Kidney (tissue), 14 donors: ENCODE measurements around the gene RGS7BP. TPM values are rescaled to one million over a fixed set of nuclear protein-coding genes. Genes with fewer than 3 reads are reported as not detected.

Experiments used
- DNase-seq, 5 donors: peaks; one replicate each; pipeline ENCODE4 v3.0.0-alpha.2; 2013 to 2020
- FAIRE-seq: peaks from 2 replicates; lab custom pipeline; 2012; peaks lifted over from hg19 to GRCh38; lab: Jason Lieb, UNC
- H3K27ac ChIP-seq, 2 donors: one replicate each; pipeline ENCODE4 v1.7.0; 2013; ENCODE audit warnings: low read depth in 2 of 2, low read length in 2 of 2, inconsistent platforms in 1 of 2
- H3K27me3 ChIP-seq: one replicate; pipeline ENCODE4 v1.7.1; 2013; ENCODE audit warnings: low read length, inconsistent platforms; ENCODE audit not compliant: control insufficient read depth, insufficient read depth
- H3K36me3 ChIP-seq, 3 donors: one replicate each; pipeline versions ENCODE4 v1.7.0 to v1.7.1; 2013; ENCODE audit warnings: low read length in 3 of 3, control low read depth in 1 of 3, inconsistent platforms in 1 of 3; ENCODE audit not compliant: insufficient read depth in 3 of 3, control insufficient read depth in 2 of 3
- H3K4me1 ChIP-seq, 3 donors: one replicate each; pipeline versions ENCODE4 v1.7.0 to v1.7.1; 2013; ENCODE audit warnings: low read length in 3 of 3, inconsistent platforms in 1 of 3, low read depth in 1 of 3; ENCODE audit not compliant: control insufficient read depth in 2 of 3, insufficient read depth in 2 of 3
- H3K4me3 ChIP-seq, 3 donors: one replicate each; pipeline versions ENCODE4 v1.7.0 to v1.8.1; 2013; ENCODE audit warnings: low read length in 3 of 3, control low read depth in 1 of 3, inconsistent platforms in 1 of 3
- H3K9ac ChIP-seq, 3 donors: one replicate each; pipeline versions ENCODE4 v1.7.0 to v1.7.1; 2013; ENCODE audit warnings: low read length in 3 of 3, control low read depth in 1 of 3, inconsistent platforms in 1 of 3
- H3K9me3 ChIP-seq, 3 donors: one replicate each; pipeline versions ENCODE4 v1.7.0 to v1.7.1; 2013; ENCODE audit warnings: low read length in 3 of 3, control low read depth in 1 of 3, inconsistent platforms in 1 of 3; ENCODE audit not compliant: control insufficient read depth in 2 of 3, insufficient read depth in 1 of 3
- CTCF ChIP-seq: IDR thresholded peaks from 3 replicates; pipeline ENCODE4 v1.5.1; 2012; ENCODE audit warnings: mild to moderate bottlenecking, moderate library complexity, borderline replicate concordance; ENCODE audit not compliant: insufficient read depth; ENCODE audit errors: extremely low read depth
- intact Hi-C: fragments of 100-400 bp; cut with DNase I; formaldehyde crosslinking; loops from one replicate; pipeline ENCODE4 v1.11.1; 2022
- polyA plus RNA-seq: library from polyadenylated mRNA; stranded (reverse); fragments of 350-450 nt; fragmentation: Illumina TruSeq; extraction: RNeasy Lipid Tissue Mini Kit (QIAGEN cat#74804); gene quantifications from one replicate; pipeline ENCODE4 v1.2.3, GENCODE V29; 2014; ENCODE audit warnings: low read depth, low replicate concordance; ENCODE audit not compliant: insufficient read depth
- total RNA-seq: library from RNA; stranded (reverse); fragmentation: NEBNext Ultra II Directional; extraction: Animal tissue kit (Norgen Biotek cat#: 25700); gene quantifications from one replicate; pipeline ENCODE4 v1.2.1, GENCODE V29; 2021
- donor health status: control.
- donor health status: control.
- donor health status: control.
- donor health status: control.
- donor health status: control.
- donor health status: DM: yes; HTN: yes; CAD: no.
- donor health status: Normal renal cell carcinoma (clear cell type).

Gene RGS7BP
- total and polyA plus RNA-seq, 2 donors from 2014 or later: 0.39 to 10.7 TPM

DNA sequence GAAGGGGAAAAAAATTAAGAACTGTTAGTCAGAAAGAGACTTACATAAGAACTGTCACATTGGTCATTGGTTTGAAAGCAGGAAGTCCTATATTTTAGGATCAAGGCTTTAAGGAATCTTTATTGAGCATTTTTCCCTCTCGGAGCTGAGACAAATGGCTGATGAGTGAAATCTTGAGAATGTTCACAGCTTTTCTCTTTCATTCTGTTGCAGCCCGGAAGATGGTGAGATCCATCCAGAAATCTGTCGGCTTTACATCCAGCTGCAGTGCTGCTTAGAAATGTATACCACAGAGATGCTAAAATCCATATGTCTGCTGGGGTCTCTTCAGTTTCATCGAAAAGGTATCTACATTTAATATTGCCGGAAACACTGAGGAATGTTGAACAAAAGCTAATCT lies 69.7 kb downstream of the RGS7BP start:
- Histone ChIP-seq H3K4me1 (no peaks in the 10 kb centered on the region), H3K36me3 (no peaks in the 10 kb centered on the region), H3K4me3 (no peak overlapping the region), H3K9me3 (no peaks in the 10 kb centered on the region), H3K27me3 (no peaks in the 10 kb centered on the region), H3K9ac (no peak overlapping the region), H3K27ac (no peak overlapping the region)
- DNase-seq: no peak
- intact Hi-C loops: no loop called here
- no peak for TF ChIP-seq CTCF
- FAIRE-seq: no peak

DNA sequence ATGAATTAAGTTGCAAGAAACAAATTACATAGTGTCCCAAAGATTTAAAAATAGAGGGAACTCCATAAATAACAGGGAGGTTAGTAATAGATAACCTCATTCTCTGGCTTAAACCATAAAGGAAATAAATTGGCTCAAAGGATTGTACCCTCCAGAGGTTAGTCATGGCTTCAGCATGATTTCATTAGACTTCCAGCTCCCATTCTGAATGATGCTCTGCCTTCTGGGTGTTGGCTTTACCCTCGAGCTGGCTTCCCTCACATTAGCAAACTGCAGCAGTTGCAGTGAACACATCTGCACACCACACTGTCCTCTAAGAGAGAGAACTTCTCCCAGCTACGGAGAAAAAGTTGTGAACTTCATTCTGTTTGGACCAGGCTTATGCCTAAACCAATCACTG lies 70.4 kb downstream of the RGS7BP start:
- Histone ChIP-seq H3K9me3 (no peaks in the 10 kb centered on the region), H3K27ac (no peak overlapping the region), H3K4me1 (no peaks in the 10 kb centered on the region), H3K27me3 (no peaks in the 10 kb centered on the region), H3K36me3 (no peaks in the 10 kb centered on the region), H3K4me3 (no peak overlapping the region), H3K9ac (no peak overlapping the region)
- no peak for DNase-seq
- FAIRE-seq: no peak
- TF ChIP-seq CTCF: no peak
- intact Hi-C loops: no loop called here

- Histone ChIP-seq H3K9ac (no peak overlapping the region), H3K27ac (no peak overlapping the region), H3K4me1 (peaks cover 0 to 4% (median 2%) of the 10 kb centered on the region in 3 donors), H3K27me3 (no peaks in the 10 kb centered on the region), H3K9me3 (no peaks in the 10 kb centered on the region), H3K4me3 (no peak overlapping the region), H3K36me3 (no peaks in the 10 kb centered on the region)
- DNase-seq (no peak), FAIRE-seq (no peak)
- no peak for TF ChIP-seq CTCF
- intact Hi-C loops: no loop called here
Observed at GRCh38 chr5:64585646-64586045, 79.8 kb downstream of the RGS7BP start.

GRCh38 chr5:64587370-64587769 lies 81.6 kb downstream of the RGS7BP start:
- Histone ChIP-seq H3K4me1 (peaks cover 0 to 4% (median 2%) of the 10 kb centered on the region in 3 donors), H3K27me3 (no peaks in the 10 kb centered on the region), H3K9ac (no peak overlapping the region), H3K27ac (no peak overlapping the region), H3K9me3 (no peaks in the 10 kb centered on the region), H3K36me3 (no peaks in the 10 kb centered on the region), H3K4me3 (no peak overlapping the region)
- FAIRE-seq (no peak), DNase-seq (no peak)
- no peak for TF ChIP-seq CTCF
- intact Hi-C loops: no loop called here
